Adrenal gland (tissue), 5 donors: Measurements from ENCODE around the gene ANKRD45.

Experiments used
- POLR2A ChIP-seq, 2 donors: fragments of 450-650 bp; IDR thresholded peaks; one replicate each; pipeline ENCODE4 v1.6.1; 2017; ENCODE audit warnings: antibody characterized with exemption in 2 of 2, mild to moderate bottlenecking in 2 of 2, moderate library complexity in 1 of 2
- TF ChIP-seq, protein P1 (sequence below), 6 experiments: fragments of 450-650 bp in 4 of 6; fragments of 200-600 bp in 2 of 6; sonication (generic) in 1 of 6; IDR thresholded peaks; 1 replicate in 5 of 6; 2 replicates in 1 of 6; pipeline versions ENCODE4 v1.5.1 to v1.8.0; 2016 to 2021; ENCODE audit warnings: antibody characterized with exemption in 6 of 6, mild to moderate bottlenecking in 2 of 6, moderate library complexity in 1 of 6
- donor health status: DM: no; HTN: no; CAD: no.

DNA sequence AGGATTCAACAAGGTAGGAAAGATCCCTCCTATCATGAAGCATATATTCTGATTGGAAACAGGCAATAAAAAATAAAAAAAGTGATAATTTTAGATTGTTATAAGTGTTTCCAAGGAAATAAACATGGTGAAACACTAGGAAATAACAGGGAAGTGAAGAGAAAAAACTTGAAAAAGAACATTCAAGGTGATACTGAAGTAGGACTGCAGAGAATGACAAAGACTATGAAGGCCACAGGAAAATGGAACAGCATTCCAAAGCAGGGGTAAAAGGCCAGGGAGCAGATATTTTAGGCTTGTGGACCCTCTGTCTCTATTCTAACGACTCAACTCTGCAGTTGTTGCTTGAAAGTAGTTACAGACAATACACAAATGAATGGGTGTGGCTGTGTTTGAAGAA is 7.9 kb downstream of the ANKRD45 start:
- TF ChIP-seq, protein P1, sequence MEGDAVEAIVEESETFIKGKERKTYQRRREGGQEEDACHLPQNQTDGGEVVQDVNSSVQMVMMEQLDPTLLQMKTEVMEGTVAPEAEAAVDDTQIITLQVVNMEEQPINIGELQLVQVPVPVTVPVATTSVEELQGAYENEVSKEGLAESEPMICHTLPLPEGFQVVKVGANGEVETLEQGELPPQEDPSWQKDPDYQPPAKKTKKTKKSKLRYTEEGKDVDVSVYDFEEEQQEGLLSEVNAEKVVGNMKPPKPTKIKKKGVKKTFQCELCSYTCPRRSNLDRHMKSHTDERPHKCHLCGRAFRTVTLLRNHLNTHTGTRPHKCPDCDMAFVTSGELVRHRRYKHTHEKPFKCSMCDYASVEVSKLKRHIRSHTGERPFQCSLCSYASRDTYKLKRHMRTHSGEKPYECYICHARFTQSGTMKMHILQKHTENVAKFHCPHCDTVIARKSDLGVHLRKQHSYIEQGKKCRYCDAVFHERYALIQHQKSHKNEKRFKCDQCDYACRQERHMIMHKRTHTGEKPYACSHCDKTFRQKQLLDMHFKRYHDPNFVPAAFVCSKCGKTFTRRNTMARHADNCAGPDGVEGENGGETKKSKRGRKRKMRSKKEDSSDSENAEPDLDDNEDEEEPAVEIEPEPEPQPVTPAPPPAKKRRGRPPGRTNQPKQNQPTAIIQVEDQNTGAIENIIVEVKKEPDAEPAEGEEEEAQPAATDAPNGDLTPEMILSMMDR (IDR thresholded peaks at IDR 0.05): no peak
- no peak for TF ChIP-seq POLR2A (IDR thresholded peaks at IDR 0.05)
